ENCODE data around the gene ANGPTL2.

GRCh38 chr9:127050591-127051001, 71.8 kb downstream of the ANGPTL2 start:
- no peak for TF ChIP-seq POLR2A (IDR thresholded peaks at IDR 0.05; ENCODE audit: low read length)
- TF ChIP-seq GATA1 (IDR thresholded peaks at IDR 0.05; ENCODE audit: low read depth, low read length) = no peak

Measured in erythroblast (primary cell).